RPMI7951 (cell line): ENCODE results near the gene CLK4. TPM values are rescaled to one million over a fixed set of nuclear protein-coding genes. Genes with fewer than 3 reads are reported as not detected.

Source experiments
- DNase-seq: peaks from one replicate; pipeline ENCODE4 v3.0.0-alpha.2; 2012; ENCODE audit warnings: low read depth
- total RNA-seq: library from RNA; depleted of rRNA; stranded (reverse); fragments of >200 nt; shearing (Covaris generic); gene quantifications from 2 replicates; pipeline ENCODE4 v1.2.3, GENCODE V29; 2014; rRNA removed

CLK4 gene
- 13.9 TPM in 2 replicates for total RNA-seq

DNA sequence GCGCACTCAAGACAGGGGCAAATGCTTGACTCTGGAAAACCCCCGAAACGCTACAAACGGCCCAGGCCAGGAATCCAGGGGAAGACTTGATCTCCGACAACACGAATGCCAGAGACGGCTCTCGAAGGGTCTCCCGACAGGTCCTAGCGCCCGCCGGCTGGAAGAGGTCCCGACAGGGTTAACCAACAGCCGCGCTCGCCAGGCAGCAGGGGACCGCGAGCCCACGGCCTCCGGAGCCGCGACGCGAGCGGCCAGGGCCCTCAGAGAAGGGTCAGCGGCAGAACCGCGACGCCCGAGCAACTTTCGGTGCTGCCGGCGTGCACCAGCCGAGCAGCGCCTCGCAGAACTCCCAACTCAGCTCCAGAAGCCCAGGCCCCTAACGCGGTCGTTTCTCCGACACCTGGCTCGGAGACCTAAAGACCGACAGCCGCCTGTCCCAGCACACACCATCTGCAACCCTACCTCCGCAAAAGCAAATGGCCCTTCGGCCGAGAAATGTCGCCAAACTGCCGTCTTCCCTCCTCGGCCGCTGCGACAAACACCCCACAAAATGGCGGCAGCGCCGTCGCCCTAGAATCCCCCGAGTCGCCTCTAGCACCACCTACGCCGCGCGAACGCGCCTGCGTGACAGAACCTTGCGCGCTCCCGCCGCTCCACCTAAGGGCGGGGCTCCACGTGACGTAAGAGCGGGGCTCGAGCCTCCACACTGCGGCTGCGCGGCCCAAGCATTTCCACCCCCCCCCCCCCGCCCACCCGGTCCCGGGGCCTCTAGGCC, at the start of gene CLK4:
CLK4 (minus strand) TSS at position 567 of the 775 bp plus-strand sequence. CDS start 3,634 bp downstream, outside the sequence.
- peak; percentile 88 for DNase-seq

DNA sequence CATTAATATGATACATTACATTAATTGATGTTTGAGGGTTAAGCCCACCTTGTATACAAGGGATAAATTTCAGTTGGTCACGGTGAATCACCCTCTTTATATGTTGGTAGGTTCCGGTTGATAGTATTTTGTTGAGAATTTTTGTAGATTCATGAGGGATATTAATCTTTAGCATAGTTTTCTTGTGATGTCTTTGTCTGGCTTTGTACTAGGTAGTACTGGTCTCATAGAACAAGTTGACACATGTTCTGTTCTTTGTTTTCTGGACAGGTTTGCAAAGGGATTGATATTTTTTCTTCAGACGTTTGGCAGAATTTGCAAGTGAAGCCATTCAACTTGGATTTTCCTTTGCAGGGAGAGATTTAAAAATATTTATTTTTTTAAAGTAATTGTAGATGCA, 49.1 kb upstream of the CLK4 start:
- no peak for DNase-seq

DNA sequence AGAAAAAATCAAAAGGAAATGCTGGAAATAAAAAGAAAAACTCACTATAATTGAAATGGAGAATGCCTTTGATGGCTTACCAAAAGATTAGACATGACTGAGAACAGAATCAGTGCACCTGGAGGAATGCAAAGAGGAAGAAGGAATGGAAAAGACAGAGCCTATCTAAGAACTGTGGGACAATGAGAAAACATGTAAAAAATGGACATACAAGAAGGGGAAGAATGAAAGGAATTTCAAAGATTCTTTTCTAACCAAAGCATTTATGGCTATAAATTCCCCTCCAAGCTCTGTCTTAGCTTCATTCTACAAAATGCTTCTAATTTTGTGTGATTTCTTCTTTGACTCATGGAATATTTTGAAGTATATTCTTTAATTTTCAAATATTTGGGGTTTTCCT, 47.5 kb upstream of the CLK4 start:
- no peak for DNase-seq

DNA sequence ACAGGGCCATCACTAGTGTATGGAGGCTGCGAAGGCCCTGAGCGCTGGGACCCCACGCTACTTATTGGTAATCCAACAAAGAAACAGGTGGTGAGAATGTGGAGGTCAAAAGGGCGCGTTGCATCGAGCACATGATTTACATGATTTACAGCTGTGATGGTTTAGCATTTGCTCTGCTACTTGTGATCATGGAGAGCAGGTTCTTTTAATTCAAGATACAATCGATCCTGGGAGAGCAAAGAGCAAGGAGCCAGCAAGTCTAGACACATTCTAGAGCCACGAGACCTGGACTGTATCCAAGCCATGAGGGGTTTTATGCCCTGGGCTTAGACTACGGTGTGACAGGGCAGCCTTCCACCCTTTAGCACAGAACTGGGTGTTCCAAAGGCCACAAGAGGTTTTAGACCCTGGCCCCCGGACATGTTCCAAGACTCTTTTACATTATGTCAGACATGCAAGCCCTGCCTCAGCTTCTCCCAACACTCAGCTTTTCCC, 47.0 kb upstream of the CLK4 start:
- DNase-seq = no peak

DNA sequence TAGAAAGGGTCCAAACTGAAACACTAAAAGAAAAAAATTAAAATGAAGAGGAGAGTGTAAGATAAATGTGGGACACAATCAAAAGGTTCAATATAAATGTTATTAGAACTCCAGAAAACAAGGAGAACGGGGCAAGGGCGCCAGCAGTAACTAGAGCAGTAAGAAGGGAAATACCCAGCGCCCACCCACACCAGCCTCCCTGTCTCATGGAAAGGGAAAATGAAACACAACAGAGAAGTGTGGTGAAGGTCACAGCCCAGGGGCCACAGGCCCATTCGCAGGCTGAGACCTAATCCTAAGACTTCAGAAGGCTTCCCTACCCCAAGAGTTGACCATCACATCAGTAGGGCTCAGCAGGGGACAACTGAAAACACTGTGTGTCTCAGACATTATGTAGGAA, 45.8 kb upstream of the CLK4 start:
- DNase-seq = no peak

DNA sequence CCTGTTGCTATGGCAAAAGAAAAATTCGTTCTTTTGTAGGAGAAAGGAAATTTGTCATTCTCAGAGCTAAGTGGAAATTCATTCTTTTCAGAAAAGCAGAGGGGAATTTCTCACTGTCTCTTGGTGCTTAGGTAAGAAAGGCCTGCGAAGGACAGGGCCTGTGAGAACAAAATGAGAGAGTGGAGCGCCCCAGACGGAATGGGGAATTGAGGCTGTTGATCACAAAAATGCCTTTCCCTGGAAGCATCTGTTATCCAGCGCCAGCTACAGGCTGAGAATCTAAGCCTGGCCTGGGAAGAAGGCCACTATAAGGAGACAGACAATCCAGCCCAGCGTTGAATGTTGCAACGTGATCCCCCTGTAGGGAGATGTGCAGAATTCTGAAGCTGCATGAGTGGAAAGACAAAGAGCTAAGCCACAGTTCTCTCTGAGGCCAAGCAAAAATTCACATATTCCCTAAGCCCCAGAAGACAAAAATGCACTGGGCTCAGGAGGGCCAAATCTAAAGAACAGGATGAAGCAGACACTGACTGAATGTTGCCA, 44.8 kb upstream of the CLK4 start:
- DNase-seq = no peak

DNA sequence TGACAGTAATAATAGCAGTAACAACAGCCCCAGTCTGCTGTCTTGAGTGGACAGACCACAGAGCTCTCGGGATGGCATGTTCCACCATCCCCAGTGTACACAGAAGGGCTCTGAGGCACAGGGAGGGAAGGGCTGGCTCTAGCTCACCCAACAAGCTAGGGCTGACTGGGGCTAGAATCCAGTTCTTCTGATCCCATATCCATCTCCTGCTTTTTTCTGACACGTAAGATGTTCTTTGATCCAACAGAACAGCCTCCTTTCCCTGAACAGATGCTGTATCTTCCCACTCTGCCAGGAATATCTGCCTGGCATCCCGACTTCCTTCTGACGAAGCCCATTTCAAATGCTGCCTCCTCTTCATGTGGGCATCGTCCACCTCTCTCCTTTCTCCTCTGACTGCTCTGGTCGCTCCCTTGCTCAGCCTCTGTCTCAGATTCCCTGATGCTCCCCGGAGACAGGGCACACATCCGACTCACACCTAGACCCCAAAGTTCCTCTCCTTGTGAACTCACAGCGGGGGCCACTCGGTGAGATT, 43.6 kb upstream of the CLK4 start:
- DNase-seq = no peak

DNA sequence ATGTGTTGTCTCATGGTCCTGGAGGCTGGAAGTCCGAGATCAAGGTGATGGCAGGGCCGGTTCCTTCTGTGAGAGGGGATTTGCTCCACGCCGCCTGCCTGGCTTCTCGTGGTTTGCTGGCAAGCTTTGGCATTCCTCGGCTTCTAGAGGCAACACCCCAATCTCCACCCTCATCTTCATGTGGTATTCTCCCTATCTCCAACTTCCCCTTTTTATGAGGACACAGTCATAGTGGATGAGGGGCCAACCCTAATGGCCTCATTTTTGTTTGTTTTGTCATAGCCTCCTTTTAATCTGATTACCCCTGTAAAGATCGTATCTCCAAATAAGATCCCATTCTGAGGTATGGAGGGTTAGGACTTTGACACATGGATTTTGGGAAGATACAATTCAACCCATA, 41.7 kb upstream of the CLK4 start:
- no peak for DNase-seq

DNA sequence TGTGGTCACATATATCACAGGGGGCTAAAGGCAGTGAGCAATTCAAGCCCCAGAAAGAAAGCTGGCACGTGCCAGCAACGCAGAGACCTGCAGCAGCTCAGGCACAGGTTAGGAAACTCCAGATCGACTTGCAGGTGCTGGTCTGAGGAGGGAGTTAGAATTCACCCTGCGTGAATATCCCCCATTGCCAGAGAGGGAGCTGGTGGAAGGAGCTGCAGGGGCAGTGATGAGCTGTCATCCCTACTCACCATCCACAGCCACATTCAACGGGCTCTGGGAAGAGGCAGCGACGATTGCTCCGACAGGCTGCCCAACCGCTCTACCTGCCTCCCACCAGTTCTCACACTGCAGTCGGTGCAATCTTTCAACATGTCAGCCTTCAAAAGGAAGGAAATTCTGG, 40.8 kb upstream of the CLK4 start:
- DNase-seq = no peak

DNA sequence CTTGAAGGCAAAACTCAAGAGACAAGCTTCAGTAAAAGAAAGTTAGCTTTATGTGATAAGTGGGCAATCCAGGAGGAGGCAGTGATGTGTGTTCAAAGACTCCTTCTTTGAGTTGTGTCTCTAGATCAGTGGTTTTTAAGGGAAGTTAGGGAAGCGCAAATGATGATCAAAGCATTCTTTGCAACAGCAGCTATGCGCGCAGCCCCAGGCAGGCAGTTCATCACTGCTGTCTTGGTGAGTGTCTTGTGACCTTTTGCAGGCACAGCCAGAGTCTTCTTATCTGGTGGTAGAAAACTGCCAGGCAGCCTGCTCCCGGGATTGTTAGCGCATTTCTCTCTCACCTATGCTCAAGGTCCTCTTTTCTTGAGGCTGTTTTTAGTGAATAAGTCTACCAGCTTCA, 40.3 kb upstream of the CLK4 start:
- DNase-seq = peak; percentile 49

DNA sequence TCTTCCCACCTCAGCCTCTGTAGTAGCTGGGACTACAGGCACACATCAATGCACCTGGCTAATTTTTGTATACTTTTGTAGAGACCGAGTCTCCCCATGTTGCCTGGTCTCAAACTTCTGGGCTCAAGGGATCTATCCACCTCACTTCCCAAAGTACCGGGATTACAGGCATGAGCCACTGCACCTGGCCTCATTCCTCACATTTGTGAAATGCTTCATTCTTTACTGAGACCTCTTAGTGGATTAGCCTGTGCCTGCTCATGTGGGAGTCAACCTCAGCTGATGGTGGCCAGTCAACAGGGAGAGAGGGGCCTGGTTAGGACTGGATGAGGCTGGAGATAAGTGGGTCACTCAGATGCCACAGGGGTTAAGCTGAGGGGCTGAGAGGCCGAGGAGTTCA, 37.3 kb upstream of the CLK4 start:
- no peak for DNase-seq

DNA sequence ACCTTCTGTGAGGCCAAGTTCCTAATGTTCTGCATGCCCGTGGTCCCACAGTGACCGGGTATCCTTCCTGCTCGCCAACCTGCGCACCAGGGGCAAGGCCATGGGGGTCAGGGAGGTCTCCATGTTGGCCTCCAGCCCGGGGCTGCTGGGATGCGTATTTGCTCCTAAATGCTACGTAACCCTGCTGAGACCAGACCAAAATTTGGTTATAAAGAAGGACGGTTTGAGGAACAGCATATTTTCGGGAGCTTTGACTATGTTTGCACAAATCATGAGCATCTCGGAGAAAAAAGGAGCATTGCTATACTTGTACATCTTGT, 35.7 kb upstream of the CLK4 start:
- no peak for DNase-seq

DNA sequence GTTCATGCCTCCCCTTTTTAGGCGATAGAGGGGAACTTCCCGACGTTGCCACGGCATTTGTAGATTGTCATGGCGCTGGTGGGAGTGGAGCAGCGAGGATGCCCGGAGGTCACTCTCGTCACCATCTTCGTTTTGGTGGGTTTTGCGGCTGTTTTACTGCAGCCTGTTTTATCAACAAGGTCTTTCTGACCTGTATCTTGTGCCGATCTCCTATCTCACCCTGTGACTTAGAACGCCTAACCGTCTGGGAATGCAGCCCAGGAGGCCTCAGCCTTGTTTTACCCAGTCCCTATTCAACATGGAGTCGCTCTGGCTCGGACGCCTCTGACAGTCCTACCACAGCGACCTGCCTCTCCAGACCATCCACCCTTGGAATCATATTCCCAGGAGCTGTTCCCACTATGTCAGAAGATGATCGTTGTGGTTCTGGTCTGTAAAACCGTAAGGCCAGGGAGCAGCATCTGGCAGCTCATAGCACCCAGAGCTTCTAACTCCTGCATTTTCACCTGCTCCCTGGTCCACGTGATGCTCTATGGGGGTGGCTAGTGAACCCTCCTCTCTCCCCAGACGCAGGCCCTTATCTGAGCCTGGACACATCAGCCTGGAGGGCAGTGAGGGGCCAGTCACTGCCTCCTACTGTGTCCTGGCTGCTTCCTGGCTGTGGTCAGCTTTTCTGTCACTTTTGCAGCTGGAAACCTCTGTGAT, 35.1 kb upstream of the CLK4 start:
- no peak for DNase-seq

DNA sequence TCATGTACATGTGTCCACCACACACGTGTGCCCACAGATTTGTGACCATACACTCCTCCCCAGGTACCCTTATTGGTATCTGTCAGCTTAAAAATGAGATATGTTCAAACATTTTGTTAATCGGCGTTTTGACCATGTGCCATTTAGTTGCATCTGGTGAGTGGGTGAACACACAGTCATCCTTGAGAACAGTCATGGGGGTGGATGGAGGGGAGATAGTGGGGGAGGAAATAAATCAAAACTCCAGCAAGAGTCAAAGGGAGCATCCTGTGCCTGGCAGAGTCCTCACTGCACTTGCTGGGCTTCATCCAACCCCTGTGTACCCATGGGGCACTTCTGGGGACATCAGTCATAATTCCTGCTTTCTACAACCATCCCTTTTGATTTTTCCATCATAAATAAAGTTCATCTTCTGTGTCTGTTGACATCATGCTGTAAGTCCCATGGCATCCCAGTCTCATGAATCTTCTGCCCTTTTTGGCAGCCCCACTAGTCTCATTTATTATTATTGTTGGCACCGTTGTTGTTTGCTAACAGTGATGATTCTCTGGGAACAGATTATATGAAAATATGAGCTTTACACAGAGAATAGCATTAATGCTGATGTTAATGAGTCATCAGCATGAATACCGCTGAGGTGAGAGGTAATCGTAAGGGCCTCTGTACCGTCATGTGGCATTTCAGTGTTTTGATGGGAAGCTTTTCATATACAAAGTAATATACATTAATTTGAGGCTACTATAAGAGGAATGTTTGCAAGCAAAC, 24.4 kb upstream of the CLK4 start:
- no peak for DNase-seq

DNA sequence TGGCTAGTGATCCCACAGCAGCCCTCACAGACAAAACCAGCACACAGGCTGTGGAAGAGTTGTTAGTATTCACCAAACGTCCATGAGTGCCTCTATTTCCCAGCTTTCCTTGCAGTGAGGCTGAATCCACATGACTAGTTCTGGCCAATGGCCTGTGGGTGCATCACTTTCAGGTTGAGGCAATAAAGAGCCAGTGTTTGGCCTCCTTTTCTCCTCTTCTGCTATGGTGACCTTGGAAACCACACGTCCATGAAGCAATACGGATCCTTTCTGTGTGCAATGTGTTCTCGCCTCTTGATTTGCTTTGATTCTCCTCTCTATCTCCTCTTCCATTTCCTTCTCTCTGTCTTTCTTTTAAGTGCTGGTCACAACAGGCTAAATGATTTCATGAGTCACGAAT, 23.4 kb upstream of the CLK4 start:
- no peak for DNase-seq

DNA sequence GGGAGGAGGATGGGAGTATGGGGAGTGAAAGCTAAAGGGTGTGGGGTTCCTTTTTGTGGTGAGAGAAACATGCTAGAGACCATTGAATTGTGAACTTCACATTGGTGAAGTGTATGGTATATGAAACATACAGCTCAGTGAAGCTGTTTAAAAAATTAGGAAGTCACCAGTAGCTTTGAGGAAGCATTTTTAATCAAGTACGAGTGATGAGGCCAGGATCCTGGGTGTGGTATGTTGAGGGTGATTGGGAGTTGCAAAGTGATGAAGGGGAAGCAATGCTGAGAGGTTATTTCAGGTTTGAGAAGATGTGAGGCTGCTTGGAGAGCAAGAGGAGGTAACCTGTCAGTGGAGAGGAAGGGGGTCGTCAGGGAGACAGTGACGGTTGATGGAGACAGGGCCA, 22.7 kb upstream of the CLK4 start:
- DNase-seq = no peak

DNA sequence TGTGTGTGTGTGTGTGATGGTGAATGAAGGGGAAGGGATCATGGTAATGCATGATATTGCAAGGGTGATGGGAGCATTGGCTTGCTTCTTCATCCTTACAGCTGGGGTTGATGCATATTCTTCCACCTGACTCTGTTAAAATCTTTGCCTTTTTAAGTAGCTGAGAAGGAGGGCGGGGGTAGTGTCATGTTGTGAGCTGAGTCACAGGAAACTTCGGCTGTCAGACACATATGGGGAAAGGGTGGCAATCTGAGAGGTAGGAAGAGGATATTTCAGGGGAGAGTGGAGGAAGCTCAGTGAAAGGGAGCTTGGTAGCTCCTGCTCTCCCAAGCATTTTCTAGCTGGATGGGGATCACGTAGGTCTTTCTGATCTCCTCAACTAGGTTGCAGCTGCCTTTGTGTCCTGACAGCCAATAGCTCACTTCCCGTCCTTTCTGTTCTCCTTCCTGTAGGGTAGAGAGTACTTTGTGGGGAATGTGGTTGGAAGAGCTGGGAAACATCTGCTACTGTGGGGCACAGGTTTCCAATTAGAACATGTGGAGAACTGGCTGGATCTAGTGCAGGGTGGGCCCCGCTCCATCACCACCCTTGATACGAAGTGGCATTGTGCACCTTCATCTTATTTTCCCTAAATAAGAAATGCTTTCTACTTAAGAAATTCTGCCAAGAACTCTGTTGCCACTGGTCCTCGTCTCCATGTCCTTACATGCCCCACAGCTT, 18.1 kb upstream of the CLK4 start:
- DNase-seq = peak; percentile 72

DNA sequence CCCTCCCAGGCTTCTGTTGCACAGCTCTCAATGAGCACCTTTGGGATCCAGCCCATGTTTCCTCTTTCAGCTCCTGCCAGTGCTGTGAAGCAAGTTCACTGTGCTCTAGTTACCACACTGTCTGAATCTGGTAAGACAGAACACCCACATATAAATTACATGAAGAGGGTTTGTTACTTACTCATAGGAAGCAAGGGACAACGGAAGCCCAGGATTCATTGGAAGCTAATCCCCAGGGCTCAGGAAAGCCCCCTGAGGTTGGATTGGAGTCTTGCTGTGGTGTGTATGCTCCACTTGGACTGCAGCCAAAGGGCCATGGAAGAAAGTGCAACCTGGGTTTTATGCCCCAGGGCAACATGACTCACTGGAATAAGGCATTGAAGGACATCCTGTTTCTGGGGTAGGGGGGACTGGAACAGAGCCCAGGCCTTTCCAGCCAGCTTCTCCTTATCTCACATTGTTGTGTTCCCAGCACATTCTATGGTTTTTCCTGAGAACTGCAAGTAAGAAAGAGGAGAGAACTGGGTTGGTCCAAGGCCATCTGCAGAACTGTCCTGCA, 15.6 kb upstream of the CLK4 start:
- peak; percentile 100 for DNase-seq

DNA sequence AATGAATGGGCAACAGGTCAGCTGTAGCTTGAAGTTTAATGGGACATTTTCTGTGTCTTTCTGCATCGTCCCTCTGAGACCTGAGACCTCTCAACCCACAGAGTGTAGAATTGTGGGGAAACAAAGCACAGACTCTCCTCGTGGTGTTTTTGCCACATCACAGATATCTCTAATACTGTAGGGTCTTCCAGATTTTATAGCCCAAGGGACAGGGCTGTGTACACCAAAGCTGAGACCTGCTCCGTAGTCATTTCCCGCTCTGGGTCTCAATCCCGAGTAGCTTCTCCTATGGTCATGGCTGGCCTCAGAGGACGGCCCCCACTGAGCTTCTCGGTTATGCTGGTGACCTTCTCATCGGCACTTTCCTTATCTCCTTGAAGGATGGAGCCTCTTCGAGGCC, 14.9 kb upstream of the CLK4 start:
- no peak for DNase-seq

DNA sequence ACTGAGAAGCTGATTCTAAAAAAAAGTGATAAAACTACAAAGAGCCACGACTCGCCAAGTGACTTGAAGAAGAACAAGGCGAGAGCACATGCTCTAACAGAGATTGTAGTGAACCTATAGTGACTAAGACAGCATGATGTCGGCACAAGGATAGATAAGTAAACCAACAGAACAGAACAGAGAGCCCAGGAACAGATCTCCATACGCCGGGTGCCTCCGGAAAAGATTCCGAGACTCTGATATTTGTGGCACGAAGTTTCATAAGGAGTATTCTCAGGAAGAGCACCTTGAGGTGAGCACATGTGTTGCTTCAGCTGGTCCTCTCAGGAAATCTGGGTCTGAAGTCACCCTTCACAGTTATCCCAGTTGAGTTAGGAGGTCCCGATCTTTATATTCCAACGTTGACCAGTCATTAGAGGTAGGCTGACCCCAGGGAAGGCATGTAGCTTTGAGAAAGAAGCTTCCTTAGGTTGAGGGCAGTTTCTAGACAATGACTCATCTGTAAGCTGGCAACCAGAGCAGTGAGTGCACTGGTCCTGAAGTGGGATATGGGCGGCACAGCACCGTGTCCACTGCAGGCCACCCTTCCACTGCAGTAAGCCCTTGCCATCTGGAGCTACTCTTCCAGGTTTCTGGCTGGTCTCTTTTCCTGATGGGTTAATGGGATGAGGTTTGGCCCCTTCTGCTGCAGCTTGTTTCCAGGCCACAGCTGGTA, 13.6 kb upstream of the CLK4 start:
- DNase-seq = peak; percentile 57
